Gastroesophageal sphincter (tissue), 3 donors: Measurements from ENCODE around the gene KRT78.

Experiments used
- CTCF ChIP-seq, 4 experiments: fragments of 200-600 bp in 2 of 4; fragments of 450-650 bp in 2 of 4; sonication (generic) in 1 of 4; IDR thresholded peaks; one replicate each; pipeline ENCODE4 v1.5.1; 2017 to 2019; ENCODE audit warnings: antibody characterized with exemption in 4 of 4, mild to moderate bottlenecking in 2 of 4, moderate library complexity in 2 of 4
- EP300 ChIP-seq: sonication (generic); formaldehyde crosslinking; IDR thresholded peaks from one replicate; pipeline ENCODE4 v1.6.1; 2017; ENCODE audit warnings: antibody characterized with exemption, mild to moderate bottlenecking
- POLR2A ChIP-seq, 2 donors: fragments of 450-650 bp; IDR thresholded peaks; one replicate each; pipeline ENCODE4 v1.6.1; 2017; ENCODE audit warnings: antibody characterized with exemption in 2 of 2, mild to moderate bottlenecking in 2 of 2, moderate library complexity in 1 of 2
- POLR2AphosphoS5 ChIP-seq: sonication (generic); formaldehyde crosslinking; IDR thresholded peaks from one replicate; pipeline ENCODE4 v1.6.1; 2017; ENCODE audit warnings: antibody characterized with exemption

- no peak for TF ChIP-seq CTCF (IDR thresholded peaks at IDR 0.05)
- no peak for TF ChIP-seq POLR2A (IDR thresholded peaks at IDR 0.05)
- no peak for TF ChIP-seq EP300
- no peak for TF ChIP-seq POLR2AphosphoS5
These were observed 25.9 kb downstream of the KRT78 start for GRCh38 chr12:52822771-52823510.
